Calu3 (cell line): Measurements from ENCODE around the gene LIPC. TPM values are rescaled to one million over a fixed set of nuclear protein-coding genes. Genes with fewer than 3 reads are reported as not detected.

Source experiments
- BruUV-seq: library from RNA; stranded (reverse); fragments of 400-500 nt; replicated peaks from 2 replicates; lab custom pipeline; 2021; lab: Mats Ljungman, UMichigan
- CTCF ChIA-PET: fragments of 300-600 bp; sonication (Branson Sonifier 250); formaldehyde crosslinking; loops from one replicate; lab custom pipeline; 2022; ENCODE audit warnings: antibody characterized with exemption; lab: Charles Lee
- DNase-seq: peaks from one replicate; pipeline ENCODE4 v3.0.0; 2022
- H3K27ac Mint-ChIP-seq: one replicate; pipeline ENCODE4 v1.8.0; 2022; ENCODE audit warnings: mixed read lengths; ENCODE audit not compliant: unreplicated experiment
- H3K27me3 Mint-ChIP-seq: one replicate; pipeline ENCODE4 v1.8.0; 2022; ENCODE audit warnings: mixed read lengths; ENCODE audit not compliant: unreplicated experiment
- H3K36me3 Mint-ChIP-seq: one replicate; pipeline ENCODE4 v1.8.0; 2022; ENCODE audit warnings: mild to moderate bottlenecking, moderate library complexity, mixed read lengths; ENCODE audit not compliant: insufficient read depth, unreplicated experiment
- H3K4me1 Mint-ChIP-seq: one replicate; pipeline ENCODE4 v1.8.0; 2022; ENCODE audit warnings: mild to moderate bottlenecking, low read depth, mixed read lengths; ENCODE audit not compliant: unreplicated experiment
- H3K4me3 Mint-ChIP-seq: one replicate; pipeline ENCODE4 v1.8.0; 2022; ENCODE audit warnings: mild to moderate bottlenecking, low read depth, moderate library complexity, mixed read lengths; ENCODE audit not compliant: unreplicated experiment
- H3K9me3 Mint-ChIP-seq: one replicate; pipeline ENCODE4 v1.8.0; 2022; ENCODE audit warnings: low read depth, mixed read lengths; ENCODE audit not compliant: unreplicated experiment
- intact Hi-C: fragments of 100-400 bp; cut with micrococcal nuclease; formaldehyde crosslinking; loops from one replicate; pipeline ENCODE4 v1.10.0; 2022; ENCODE audit not compliant: unreplicated experiment
- total RNA-seq: library from RNA; stranded (reverse); gene quantifications from 2 replicates; pipeline ENCODE4 v1.2.3, GENCODE V29; 2022
- TF ChIP-seq, protein P1 (sequence below): fragments of 200-600 bp; IDR thresholded peaks from one replicate; pipeline ENCODE4 v1.8.0; 2022; ENCODE audit warnings: antibody characterized with exemption; ENCODE audit not compliant: unreplicated experiment

The LIPC gene
- total RNA-seq, 1 experiment from 2014 or later = not detected

DNA sequence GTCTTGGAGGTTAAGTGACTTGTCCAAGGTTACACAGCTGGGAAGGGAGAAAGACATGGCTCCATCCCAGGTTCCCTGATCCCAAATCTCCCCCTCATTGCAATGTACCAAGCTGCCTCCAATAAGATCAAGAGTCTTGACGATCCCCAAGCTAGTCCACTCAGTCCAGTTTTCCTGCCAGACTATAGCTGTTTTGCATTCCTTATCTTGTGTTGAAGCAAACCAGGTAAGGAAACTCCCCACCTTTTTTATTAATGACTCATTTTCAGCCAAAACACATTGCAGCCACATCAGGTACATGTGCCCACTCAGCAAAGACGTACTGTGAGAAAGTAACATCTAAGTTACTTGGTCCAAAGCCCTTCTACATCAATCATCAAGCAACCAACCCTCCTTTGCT lies 41.9 kb downstream of the LIPC start:
- Mint-ChIP-seq H3K36me3 (peaks cover 36% of the 10 kb centered on the region), H3K4me1 (peaks cover 58% of the 10 kb centered on the region), H3K27me3 (no peaks in the 10 kb centered on the region), H3K27ac (peak overlapping the region; percentile 92), H3K9me3 (no peaks in the 10 kb centered on the region), H3K4me3 (peak overlapping the region; percentile 66)
- CTCF ChIA-PET = interaction anchor here (0.5 to 1.3 kb wide), 6 partner anchors 14 to 371 kb away, joined by 3 read pairs; no protein-coding TSS in a partner anchor
- TF ChIP-seq, protein P1, sequence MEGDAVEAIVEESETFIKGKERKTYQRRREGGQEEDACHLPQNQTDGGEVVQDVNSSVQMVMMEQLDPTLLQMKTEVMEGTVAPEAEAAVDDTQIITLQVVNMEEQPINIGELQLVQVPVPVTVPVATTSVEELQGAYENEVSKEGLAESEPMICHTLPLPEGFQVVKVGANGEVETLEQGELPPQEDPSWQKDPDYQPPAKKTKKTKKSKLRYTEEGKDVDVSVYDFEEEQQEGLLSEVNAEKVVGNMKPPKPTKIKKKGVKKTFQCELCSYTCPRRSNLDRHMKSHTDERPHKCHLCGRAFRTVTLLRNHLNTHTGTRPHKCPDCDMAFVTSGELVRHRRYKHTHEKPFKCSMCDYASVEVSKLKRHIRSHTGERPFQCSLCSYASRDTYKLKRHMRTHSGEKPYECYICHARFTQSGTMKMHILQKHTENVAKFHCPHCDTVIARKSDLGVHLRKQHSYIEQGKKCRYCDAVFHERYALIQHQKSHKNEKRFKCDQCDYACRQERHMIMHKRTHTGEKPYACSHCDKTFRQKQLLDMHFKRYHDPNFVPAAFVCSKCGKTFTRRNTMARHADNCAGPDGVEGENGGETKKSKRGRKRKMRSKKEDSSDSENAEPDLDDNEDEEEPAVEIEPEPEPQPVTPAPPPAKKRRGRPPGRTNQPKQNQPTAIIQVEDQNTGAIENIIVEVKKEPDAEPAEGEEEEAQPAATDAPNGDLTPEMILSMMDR = no peak
- BruUV-seq = no TSS peak
- DNase-seq = peak; percentile 67
- intact Hi-C loops = loop anchor here (2.0 to 5.0 kb wide), 2 partner anchors 47 to 74 kb away; no protein-coding TSS in a partner anchor

DNA sequence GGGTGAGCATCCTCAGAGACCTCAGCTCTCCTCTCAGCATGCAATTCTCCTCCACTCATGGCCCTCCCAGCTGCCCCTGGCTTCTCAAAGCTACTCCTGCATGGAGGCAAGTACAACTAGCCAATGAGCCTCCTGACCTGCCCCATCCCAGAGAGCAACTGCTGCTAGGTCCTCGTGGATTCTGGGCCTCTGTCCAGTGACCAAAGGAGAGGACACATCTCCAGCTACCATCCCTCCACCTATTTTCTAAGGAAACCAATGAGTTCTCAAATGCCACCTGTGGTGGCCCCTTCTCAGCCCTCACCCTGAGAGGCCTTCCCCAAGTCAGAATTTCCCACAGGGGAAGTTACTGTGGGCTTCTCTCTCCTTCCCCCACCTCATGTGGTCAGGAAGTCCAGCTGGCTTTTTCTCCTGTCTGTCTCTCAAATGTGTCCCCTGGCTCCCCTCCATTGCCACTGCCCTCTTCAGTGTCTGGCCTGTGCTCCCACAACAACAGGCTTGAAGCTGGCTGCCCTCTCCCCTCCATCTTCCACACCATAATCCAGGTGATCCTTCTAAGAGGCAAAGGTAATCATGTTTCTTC lies 43.0 kb downstream of the LIPC start:
- no peak for DNase-seq
- no peaks in the 10 kb centered on the region for H3K27me3 Mint-ChIP-seq
- H3K27ac Mint-ChIP-seq = peak overlapping the region; percentile 92
- no peak overlapping the region for H3K4me3 Mint-ChIP-seq
- no peaks in the 10 kb centered on the region for H3K9me3 Mint-ChIP-seq
- BruUV-seq = no TSS peak
- CTCF ChIA-PET = interaction anchor here (0.9 to 1.3 kb wide), 3 partner anchors 13 to 72 kb away, joined by 3 to 4 read pairs (median 3); no protein-coding TSS in a partner anchor
- intact Hi-C loops = loop anchor here (5.0 kb wide), 1 partner anchor 72 kb away; no protein-coding TSS in a partner anchor
- TF ChIP-seq, protein P1 = no peak
- H3K36me3 Mint-ChIP-seq = peaks cover 29% of the 10 kb centered on the region
- H3K4me1 Mint-ChIP-seq = peaks cover 50% of the 10 kb centered on the region

DNA sequence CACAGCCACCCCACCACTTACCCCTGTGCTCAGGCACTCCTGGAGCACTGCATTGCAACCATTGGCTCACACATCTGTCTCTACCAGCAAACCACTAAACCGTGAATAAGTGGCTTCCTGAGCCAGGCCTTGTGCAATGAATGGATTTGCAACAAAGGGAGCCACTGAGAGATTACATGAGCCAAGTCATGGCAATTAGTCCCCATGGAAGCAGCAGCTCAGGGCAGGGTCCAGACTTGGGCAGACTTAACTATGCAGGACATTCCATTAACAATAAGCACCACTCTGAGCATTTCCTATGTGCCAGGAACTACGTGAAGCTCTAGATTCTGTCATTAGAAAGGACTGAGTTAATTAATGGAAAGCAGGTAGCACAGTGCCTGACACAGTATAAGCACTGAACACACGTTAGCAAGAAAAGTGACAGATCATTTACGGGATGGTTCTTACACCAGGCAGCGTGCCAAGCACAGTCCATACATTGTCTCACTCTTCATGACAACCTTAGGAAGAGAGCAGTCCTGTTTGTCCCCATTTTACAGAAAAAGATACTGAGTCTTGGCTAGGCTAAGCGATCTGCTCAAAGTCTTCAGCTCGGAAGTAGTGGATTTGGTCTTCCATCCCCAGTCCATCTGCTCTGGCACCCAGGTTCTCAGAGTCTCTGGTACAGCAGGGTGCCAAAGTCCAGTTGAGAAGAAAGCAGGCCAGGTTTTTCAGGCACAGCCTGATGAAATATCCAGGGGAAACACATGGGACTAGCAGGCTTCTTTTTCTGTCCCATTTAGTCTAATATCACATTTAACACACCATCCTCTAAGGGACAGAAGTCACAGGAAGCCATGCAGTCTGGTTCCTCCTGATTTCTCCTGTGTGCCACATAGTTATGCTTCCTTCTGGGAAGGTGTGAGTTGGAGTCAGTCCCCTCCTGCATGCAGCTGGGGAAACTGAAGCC lies 44.1 kb downstream of the LIPC start:
- BruUV-seq = no TSS peak
- CTCF ChIA-PET = interaction anchor here (0.6 kb wide), 1 partner anchor 70 kb away, joined by 3 read pairs; no protein-coding TSS in a partner anchor
- H3K27me3 Mint-ChIP-seq = no peaks in the 10 kb centered on the region
- peak overlapping the region; percentile 92 for H3K27ac Mint-ChIP-seq
- H3K9me3 Mint-ChIP-seq = no peaks in the 10 kb centered on the region
- no peak overlapping the region for H3K4me3 Mint-ChIP-seq
- no peak for DNase-seq
- peaks cover 56% of the 10 kb centered on the region for H3K4me1 Mint-ChIP-seq
- TF ChIP-seq, protein P1 = no peak
- H3K36me3 Mint-ChIP-seq = peaks cover 26% of the 10 kb centered on the region
- intact Hi-C loops = no loop called here

DNA sequence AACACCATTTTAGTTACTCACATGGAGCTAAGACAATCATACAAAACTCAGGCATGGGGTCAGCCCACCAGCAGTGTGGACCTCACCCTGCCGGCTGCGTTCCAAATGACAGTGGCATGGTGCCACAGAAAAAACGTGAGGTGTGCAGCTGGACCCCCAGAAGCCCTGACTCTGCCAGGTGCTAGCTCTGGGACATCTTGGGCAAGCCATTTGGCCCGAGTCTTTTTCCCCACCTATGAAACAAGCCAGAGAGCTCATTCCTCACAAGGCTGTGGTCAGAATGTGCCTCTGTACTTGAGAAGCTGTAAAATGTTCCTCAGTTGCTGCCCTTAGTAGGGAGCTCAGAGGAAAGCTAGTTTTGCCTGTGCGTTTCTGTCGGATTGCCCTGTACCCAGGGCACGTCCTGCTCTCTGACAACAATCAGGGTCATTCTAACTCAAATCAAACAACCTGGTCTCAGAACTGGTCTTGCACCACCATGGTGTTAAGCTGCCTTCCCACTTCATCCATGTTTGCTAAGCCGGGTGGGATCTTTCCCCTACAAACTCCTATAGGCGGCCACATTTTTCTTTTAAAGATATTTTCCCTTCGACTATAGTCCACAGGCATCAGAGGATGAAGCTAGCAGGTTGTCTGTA lies 44.9 kb downstream of the LIPC start:
- TF ChIP-seq, protein P1 = no peak
- BruUV-seq = no TSS peak
- no peak for DNase-seq
- no peak overlapping the region for H3K27ac Mint-ChIP-seq
- H3K4me3 Mint-ChIP-seq = no peak overlapping the region
- intact Hi-C loops = no loop called here
- CTCF ChIA-PET = interaction anchor here (0.6 kb wide), 1 partner anchor 69 kb away, joined by 3 read pairs; no protein-coding TSS in a partner anchor
- H3K4me1 Mint-ChIP-seq = peaks cover 56% of the 10 kb centered on the region
- H3K9me3 Mint-ChIP-seq = no peaks in the 10 kb centered on the region
- H3K27me3 Mint-ChIP-seq = no peaks in the 10 kb centered on the region
- peaks cover 26% of the 10 kb centered on the region for H3K36me3 Mint-ChIP-seq
